NCI-H345 (cell line): ENCODE data around the gene TULP4.

Experiments
- DNase-seq: peaks from one replicate; lab custom pipeline; 2025; lab: John Stamatoyannopoulos, UW

The TULP4 gene, protein sequence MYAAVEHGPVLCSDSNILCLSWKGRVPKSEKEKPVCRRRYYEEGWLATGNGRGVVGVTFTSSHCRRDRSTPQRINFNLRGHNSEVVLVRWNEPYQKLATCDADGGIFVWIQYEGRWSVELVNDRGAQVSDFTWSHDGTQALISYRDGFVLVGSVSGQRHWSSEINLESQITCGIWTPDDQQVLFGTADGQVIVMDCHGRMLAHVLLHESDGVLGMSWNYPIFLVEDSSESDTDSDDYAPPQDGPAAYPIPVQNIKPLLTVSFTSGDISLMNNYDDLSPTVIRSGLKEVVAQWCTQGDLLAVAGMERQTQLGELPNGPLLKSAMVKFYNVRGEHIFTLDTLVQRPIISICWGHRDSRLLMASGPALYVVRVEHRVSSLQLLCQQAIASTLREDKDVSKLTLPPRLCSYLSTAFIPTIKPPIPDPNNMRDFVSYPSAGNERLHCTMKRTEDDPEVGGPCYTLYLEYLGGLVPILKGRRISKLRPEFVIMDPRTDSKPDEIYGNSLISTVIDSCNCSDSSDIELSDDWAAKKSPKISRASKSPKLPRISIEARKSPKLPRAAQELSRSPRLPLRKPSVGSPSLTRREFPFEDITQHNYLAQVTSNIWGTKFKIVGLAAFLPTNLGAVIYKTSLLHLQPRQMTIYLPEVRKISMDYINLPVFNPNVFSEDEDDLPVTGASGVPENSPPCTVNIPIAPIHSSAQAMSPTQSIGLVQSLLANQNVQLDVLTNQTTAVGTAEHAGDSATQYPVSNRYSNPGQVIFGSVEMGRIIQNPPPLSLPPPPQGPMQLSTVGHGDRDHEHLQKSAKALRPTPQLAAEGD (N-terminal part only)

DNA sequence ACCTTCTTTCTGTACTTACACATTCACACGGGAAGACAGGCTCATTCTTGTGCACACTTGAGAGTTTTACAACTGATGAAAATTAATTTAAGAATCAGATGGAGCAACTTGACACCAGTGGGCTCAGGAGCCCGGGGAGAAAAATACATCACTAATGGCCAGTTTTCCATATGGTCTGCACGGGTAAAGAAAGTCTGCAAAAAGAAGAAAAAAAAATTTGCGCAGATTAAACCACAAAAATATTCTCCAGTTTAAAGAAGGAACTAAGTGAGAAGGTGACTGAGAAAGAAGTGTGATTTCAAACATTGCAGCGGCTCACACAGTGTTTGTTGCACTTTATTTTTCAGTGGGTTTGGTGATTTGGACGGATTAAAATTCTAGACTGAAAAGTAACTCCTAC lies at the start of gene TULP4:
Gene TULP4, plus strand, starts transcription at position 301 of the 400 bp plus-strand sequence. CDS start 1,552 bp downstream, outside the sequence.
- no peak for DNase-seq

DNA sequence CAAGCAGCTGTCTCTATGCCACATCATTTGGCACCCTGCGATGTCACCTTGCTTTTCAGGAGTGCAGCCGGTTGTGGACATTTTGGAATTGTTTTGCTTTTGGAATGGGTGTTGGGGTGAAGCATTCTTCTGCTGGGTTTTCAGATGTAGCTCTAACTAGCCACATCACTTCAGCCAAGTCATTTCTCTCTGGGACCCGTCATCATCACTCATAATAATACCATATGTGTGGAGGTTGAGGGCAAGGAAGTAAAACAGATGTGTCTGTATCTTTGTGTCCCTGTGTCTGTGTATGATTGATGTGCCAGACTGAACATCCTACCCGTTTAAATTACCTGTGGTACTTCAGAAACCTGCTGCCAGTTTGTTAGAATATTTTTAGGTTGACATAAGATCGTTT lies 49.5 kb upstream of the TULP4 start:
- DNase-seq = no peak

DNA sequence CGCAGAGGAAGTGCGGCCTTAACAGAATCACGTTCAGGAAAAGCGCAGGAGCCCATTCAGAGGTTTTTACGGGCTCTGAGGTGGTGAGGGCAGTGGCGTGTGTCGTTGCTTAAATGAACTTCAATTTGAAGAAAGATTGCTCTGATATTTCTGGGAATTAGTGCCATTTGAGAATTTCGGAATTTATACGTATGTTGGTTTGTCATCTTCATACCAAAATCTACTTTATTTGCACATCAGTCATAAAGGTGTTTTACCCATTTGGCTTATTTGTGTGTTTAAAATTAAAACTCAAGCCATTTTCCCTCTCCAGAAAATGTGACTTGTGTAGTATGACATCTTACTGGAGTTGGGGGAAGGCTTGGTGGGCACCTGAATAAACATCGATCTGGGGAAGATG lies 48.1 kb upstream of the TULP4 start:
- DNase-seq = no peak

- DNase-seq = no peak
These were observed 46.1 kb upstream of the TULP4 start for GRCh38 chr6:158266131-158266530.

DNA sequence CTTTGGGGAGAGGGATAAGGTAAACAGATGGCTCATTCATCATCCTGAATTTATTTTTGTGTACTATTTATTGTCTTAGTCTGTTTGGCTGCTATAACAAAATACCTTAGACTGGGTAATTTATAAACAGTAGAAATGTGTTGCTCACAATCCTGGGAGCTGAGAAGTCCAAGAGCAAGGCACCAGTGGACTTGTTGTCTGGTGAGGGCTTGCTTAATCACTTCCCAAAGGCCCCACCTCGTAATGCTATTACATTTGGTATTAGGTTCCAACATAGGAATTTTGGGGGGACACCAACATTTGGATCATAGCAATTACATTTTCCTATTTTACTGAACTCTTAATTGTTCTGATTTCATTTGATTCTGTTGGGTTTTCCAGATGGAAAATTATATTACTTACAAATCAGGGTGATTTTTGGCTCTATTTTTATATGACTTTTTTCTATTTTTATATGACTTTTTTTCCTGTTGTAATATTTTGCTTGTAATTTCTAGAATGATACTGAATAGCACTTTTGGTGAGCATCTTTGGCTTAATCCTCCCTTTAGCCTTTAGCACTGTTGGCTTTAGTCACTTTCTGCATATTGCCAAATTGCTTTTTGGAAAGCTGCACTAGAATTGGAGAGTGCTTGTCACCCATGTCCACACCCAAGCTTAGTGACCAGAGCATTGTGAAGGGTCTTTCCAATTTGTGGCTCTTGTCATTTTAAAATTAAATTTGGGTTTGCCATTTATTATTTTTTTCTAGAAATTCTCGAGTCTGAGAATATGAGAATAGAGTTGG lies 43.7 kb upstream of the TULP4 start:
- DNase-seq = no peak

DNA sequence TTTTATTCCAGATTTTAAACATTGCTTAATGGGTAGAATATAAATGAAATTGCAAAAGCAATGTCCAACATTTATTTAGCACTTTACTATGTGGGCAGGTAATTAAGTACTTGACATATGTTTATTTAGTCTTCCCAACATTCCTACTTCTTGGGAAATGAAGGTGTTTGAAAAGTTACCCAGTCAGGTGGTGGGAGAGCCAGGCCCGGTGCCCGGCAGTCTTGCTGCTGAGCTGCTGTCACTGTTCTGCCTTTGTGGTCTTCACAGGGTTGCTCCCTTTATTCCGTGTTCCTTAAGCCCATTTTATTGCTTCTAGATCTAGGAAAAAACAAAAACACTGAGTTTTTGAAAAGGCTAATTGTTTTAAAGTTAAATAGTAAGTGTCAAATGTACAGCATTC lies 42.6 kb upstream of the TULP4 start:
- no peak for DNase-seq

DNA sequence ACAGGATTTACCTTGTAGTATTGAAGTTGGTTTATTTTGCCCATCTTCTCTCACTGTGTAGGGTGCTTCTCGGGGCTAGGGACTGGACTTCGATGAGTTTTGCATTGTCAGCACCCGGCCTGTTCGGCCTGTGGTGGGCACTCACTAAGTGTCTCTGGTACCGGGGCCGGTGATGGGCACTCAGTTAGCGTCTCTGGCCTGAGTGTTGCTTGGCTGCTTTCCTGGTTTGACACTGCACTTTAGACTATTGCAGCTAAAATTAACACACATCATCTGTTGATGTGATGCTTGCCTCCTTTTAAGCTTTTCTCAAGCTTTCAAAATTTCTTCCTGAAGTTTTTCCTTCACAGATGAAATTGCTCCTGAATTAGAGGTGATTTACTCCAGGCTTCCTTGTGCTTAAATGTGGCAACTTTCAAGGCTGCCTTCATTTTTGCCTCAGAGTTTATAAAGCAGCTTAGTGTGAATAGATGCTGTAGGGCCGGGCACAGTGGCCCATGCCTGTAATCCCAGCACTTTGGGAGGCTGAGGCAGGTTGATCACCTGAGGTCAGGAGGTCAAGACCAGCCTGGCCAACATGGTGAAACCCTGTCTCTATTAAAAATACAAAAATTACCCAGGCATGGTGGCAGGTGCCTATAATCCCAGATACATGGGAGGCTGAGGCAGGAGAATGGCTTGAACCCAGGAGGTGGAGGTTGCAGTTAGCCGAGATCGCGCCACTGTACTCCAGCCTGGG lies 41.7 kb upstream of the TULP4 start:
- DNase-seq = no peak

DNA sequence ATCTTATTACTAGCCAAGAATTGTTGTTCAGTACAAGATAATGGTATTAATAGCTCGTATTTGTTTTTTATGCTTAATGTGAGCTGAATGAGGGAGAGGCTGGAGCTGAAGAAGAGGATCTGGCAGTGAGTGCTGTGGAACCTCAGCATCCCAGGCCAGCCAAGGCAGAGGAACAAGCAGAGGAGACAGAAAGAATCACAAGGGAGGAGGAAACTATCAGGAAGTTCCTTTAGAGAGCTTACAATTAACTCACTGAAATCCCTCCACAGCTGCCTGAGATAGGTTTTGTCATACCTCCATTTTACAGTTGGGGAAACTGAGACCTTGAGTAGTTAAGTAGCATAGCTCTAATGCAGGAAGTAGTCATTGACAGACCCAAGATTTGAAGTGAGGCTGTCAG lies 39.9 kb upstream of the TULP4 start:
- no peak for DNase-seq

DNA sequence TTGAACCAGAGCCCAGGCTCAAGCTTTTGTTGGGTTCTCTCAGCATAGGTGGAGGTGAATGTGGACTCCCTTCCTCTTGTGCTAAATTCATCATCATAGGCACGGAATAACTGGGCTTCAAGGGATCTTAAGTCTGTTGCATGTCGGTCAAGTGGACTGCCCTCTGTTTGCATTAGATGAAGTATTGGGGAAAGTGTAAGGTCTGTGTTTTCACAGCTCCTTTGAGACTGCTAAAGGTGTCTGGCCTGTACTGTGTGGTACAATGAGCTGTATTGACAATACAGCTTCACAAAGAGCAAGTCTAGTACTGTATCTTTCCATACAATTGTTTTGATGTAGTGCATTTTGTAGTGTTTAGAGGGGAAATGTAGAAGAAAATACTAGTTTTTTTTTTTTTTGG lies 34.3 kb upstream of the TULP4 start:
- DNase-seq = no peak

DNA sequence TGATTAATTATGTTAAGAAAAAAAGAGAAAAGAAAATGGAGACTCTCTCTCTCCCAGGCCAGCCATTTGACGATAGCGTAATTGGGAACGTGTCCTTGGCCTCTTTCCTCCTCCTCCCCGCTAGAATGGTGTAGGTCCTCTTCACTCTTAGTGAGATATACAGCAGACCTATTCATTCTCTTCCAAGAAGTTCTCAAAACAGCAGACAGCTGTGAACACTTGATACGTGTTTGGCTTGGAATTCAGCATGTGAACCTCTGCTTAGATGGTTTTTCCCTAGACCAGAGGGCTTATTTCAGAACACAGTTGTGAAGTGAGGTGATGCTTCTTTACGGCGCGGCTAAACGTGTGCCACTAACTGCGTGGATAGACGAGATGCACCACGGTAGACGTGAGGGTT lies 32.6 kb upstream of the TULP4 start:
- no peak for DNase-seq

GRCh38 chr6:158283304-158283980 lies 28.8 kb upstream of the TULP4 start:
- no peak for DNase-seq

DNA sequence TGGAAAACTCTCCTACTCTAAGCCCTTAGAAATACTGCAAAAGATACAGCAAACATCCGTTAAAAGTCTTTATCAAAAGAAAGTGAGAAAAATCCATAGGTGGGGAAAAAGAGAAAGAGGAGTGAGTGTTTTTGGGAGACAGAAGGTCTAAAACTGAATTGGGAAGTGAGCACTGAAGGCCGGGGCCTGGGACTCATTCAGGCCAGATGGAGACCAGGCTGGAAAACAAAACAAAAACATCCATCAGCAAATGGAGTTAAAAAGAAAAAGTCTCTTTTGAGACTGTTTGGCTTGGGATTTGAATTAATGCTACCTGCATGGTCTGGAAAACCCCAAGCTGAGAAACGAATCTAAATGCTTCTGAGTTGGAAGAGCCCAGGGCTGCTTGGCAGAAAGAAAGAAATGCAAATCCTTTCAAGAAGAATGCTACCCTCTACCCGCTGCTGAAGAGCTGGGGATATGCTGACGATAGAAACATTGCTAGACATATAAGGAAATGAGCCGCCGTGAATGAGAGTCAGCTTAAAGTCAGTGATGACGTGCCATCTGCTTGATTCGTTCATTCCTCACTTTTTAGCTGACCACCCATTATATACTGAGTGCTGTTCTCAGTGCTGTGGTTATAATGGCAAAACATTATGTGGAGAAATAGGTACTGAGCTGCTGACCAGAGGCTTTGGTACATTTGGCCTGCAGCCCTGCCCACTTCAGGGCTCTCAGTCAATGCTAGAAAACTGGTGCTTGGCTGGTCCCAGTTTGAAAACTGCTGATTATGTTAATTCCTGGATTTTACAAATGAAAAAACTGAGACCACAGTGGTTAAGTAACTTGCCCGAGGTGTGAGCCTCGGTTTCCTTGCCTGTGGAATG lies 28.0 kb upstream of the TULP4 start:
- DNase-seq = no peak

DNA sequence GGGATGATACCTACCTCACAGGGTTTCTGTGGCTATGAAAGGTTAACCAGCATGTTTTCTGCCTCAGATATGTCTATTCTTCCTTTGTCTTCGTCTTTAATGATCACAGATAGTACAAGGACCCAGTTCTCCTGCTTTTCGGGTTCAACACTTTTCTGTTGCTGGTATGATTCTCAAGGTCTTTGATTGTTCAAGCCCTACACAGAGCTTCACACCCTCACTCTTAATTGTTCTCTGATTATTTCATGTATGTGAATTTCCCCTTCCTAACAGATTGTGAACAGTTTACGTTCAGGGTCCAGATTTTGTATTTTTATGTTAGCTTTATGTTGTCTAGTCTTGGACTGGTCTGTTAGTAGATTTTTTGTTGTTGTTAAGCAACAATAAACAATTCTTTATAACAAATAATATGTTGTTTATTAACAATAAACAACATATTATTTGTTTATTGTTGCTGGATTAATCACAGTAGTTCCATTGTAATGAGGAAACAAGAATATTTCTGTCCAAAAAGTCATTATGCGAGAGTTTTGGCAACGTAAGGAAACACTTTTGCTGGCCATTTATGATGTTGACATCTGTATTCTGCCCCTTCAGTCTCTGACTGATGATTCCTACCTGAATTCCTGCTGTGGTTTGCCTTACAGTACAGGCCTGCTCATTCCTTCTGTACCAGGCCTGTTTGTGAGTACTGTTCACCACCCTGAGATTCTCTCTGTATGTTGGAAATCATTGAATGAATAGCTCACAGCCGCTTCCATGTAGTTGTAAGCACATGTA lies 27.2 kb upstream of the TULP4 start:
- no peak for DNase-seq

DNA sequence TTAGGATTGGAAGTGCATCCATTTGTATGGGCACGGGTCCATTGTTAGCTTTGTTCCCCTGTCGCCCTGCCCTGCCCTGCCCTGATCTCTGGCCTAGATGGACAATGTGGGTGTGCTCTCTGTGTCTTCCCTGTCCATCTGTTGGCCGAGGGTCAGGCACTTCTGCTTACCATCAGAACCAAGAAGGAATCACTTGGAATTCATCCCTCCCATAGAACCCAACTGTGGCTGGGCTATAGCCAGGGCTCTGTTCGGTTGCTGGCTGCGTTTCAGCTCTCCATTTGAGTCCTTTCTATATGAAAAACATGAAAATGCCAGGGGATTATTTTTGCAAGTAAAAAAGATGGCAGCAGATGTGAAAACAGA lies 26.6 kb upstream of the TULP4 start:
- DNase-seq = no peak

DNA sequence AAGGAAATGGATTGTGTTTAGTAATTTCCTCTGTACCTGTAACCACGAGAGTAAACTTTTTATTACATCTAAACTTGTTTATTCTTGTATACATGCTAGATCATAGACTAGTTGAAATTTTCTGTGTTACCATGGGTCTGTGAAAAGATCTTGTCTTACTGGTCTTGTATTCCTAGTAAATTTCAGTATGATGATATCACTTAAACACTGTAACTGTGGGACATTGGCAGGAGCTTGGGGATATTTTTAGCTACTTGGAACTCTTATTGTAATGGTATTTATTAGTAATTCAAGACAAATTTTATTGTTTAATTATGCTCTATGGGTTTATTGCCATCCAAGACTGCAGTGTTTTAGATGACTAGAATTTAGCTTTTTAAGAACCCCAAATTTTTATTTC lies 25.9 kb upstream of the TULP4 start:
- DNase-seq = no peak

DNA sequence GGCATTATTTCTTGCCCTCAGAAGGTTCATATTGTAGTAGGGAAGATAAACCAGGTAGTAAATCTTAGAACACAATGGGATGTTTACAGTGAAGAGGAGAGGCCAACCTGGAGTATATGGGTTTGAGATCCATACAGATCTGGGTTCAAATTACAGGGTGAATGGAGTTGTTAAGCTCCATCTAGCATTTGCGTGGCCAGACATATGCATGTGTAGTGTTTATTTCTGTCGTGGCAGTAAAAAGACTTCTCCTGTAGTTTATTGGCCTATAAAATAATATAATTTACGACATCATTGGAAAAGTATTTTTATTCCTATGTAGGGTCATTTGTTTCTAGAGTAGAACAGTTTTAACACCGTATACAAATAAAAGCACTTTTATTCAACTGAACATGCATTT lies 25.2 kb upstream of the TULP4 start:
- DNase-seq = no peak

DNA sequence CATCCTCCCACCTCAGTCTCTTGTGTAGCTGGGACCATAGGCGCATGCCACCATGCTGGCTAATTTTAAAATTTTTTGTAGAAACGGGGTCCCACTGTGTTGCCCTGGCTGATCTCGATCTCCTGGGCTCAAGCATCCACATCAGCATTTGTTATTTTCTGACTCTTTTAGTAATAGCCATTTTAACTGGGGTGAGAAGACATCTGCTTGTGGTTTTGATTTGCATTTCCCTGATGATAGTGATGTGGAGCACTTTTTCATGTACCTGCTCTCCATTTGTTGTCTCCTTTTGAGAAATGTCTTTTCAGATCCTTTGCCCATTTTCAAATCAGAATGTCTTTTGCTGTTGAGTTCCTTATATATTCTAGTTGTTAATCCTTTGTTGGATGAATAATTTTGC lies 22.2 kb upstream of the TULP4 start:
- no peak for DNase-seq

- no peak for DNase-seq
These were observed 21.6 kb upstream of the TULP4 start for GRCh38 chr6:158290659-158291058.

GRCh38 chr6:158292016-158292415 lies 20.2 kb upstream of the TULP4 start:
- no peak for DNase-seq

DNA sequence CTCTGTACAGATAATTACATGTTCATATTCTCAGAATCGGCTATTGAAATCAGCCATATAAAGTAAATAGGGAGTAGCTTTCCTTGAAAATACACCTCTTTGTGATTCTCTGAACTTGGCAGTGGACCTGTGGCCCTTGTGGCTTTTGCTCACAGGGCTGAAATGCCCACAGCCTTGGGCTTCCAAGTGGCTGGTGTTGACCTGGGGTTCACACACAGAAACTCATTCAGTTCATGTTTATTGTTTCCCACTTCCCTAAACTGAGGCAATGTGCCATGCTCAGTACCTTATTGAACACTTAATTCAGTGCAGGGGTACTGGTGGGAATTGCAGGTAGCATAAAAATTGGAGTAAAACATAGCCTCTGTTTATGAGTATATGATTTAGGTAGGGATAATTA lies 19.1 kb upstream of the TULP4 start:
- DNase-seq = no peak
